ENCODE data around the gene SRP72. TPM values are rescaled to one million over a fixed set of nuclear protein-coding genes. Genes with fewer than 3 reads are reported as not detected.
"Not testable (repeated sequence)": the region's sequence is repeated elsewhere in the genome, so short reads cannot be mapped to it uniquely, and the experiment has no call there.

SRP72 gene
- polyA plus RNA-seq, 1 of the 3 experiments (the other 2 are of a cell fraction) = 47.6 TPM

GRCh38 chr4:56445699-56446098 lies 21.7 kb upstream of the SRP72 start (continued):
- TF ChIP-seq, protein P1, sequence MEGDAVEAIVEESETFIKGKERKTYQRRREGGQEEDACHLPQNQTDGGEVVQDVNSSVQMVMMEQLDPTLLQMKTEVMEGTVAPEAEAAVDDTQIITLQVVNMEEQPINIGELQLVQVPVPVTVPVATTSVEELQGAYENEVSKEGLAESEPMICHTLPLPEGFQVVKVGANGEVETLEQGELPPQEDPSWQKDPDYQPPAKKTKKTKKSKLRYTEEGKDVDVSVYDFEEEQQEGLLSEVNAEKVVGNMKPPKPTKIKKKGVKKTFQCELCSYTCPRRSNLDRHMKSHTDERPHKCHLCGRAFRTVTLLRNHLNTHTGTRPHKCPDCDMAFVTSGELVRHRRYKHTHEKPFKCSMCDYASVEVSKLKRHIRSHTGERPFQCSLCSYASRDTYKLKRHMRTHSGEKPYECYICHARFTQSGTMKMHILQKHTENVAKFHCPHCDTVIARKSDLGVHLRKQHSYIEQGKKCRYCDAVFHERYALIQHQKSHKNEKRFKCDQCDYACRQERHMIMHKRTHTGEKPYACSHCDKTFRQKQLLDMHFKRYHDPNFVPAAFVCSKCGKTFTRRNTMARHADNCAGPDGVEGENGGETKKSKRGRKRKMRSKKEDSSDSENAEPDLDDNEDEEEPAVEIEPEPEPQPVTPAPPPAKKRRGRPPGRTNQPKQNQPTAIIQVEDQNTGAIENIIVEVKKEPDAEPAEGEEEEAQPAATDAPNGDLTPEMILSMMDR (IDR thresholded peaks at IDR 0.05) = no peak
- TF ChIP-seq FOSL2 (IDR thresholded peaks at IDR 0.05; ENCODE audit: borderline replicate concordance, low read depth) = no peak
- TF ChIP-seq TAF1 (IDR thresholded peaks at IDR 0.05; ENCODE audit: borderline replicate concordance, low read depth, low read length) = no peak

DNA sequence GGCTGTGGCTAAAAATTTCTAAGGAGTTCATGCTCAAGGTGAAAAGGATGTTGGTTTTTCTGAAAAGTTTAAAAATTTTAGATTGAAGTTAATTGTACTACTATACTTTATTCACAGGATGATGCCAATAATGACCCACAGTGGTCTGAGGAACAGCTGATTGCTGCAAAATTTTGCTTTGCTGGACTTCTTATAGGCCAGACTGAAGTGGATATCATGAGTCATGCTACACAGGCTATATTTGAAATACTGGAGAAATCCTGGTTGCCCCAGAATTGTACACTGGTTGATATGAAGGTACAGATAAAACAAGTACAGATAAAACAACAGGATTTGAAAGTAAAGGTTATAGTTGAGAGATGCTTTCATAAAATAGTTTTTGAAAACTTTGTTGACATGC lies 19.1 kb upstream of the SRP72 start:
- POLR2A ChIA-PET = no interaction called here
- Histone ChIP-seq H3F3A (replicated peaks; ENCODE audit: insufficient read depth) (no peaks in the 10 kb centered on the region), H3K36me3 (replicated peaks in 1 of 2; ENCODE audit: control insufficient read depth in 1 of 2, insufficient read depth in 2 of 2, low read length in 1 of 2) (peaks cover 68 to 70% of the 10 kb centered on the region in 2 experiments), H3K27me3 (ENCODE audit: insufficient read depth) (no peaks in the 10 kb centered on the region), H3K9ac (no peak overlapping the region), H3K4me3 (ENCODE audit: low read depth in 2 of 2, low read length in 1 of 2) (no peak overlapping the region), H3K9me2 (no peaks in the 10 kb centered on the region), H2AFZ (ENCODE audit: low read depth) (no peak overlapping the region), H3K79me2 (ENCODE audit: insufficient read depth) (peaks cover 47% of the 10 kb centered on the region), H3K4me2 (no peak overlapping the region), H4K20me1 (ENCODE audit: insufficient read depth) (no peaks in the 10 kb centered on the region), H3K9me3 (no peaks in the 10 kb centered on the region), H3K27ac (ENCODE audit: low read depth in 2 of 2, low read length in 1 of 2) (no peak overlapping the region), H3K4me1 (ENCODE audit: control insufficient read depth in 1 of 2, insufficient read depth in 2 of 2, low read depth in 1 of 2, low read length in 1 of 2) (peaks cover 0 to 8% of the 10 kb centered on the region in 2 experiments; a peak in 2 of 4 replicates)
- DNase-seq = no peak
- CTCF ChIA-PET = no interaction called here
- no peak for TF ChIP-seq MAX (IDR thresholded peaks at IDR 0.05; ENCODE audit: low read depth)
- TF ChIP-seq RCOR1 (IDR thresholded peaks at IDR 0.05; ENCODE audit: low read length) = no peak
- no peak for TF ChIP-seq RXRA (IDR thresholded peaks at IDR 0.05; ENCODE audit: borderline replicate concordance, low read depth)
- TF ChIP-seq NRF1 (IDR thresholded peaks at IDR 0.05; ENCODE audit: low read depth, low read length) = no peak
- no peak for TF ChIP-seq RAD21 (IDR thresholded peaks at IDR 0.05; ENCODE audit: low read length)
- no peak for TF ChIP-seq FOSL2 (IDR thresholded peaks at IDR 0.05; ENCODE audit: borderline replicate concordance, low read depth)
- TF ChIP-seq NFIC (IDR thresholded peaks at IDR 0.05; ENCODE audit: borderline replicate concordance) = no peak
- TF ChIP-seq TEAD4 (IDR thresholded peaks at IDR 0.05; ENCODE audit: borderline replicate concordance, insufficient read depth) = no peak
- TF ChIP-seq, protein P2, sequence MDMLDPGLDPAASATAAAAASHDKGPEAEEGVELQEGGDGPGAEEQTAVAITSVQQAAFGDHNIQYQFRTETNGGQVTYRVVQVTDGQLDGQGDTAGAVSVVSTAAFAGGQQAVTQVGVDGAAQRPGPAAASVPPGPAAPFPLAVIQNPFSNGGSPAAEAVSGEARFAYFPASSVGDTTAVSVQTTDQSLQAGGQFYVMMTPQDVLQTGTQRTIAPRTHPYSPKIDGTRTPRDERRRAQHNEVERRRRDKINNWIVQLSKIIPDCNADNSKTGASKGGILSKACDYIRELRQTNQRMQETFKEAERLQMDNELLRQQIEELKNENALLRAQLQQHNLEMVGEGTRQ (IDR thresholded peaks at IDR 0.05; ENCODE audit: borderline replicate concordance, low read depth, low read length) = no peak
- TF ChIP-seq MEF2A (IDR thresholded peaks at IDR 0.05; ENCODE audit: borderline replicate concordance, low read depth) = no peak
- no peak for TF ChIP-seq JUND (IDR thresholded peaks at IDR 0.05)
- TF ChIP-seq SMC3 (IDR thresholded peaks at IDR 0.05; ENCODE audit: low read depth, low read length) = no peak
- TF ChIP-seq EP300 (IDR thresholded peaks at IDR 0.05; ENCODE audit: borderline replicate concordance in 1 of 2, low read depth in 1 of 2, low read length in 1 of 2) = no peak
- TF ChIP-seq RFX5 (IDR thresholded peaks at IDR 0.05; ENCODE audit: low read length) = no peak
- no peak for TF ChIP-seq GATA2 (CRISPR knock-in tag; IDR thresholded peaks at IDR 0.05)
- TF ChIP-seq, protein P3, sequence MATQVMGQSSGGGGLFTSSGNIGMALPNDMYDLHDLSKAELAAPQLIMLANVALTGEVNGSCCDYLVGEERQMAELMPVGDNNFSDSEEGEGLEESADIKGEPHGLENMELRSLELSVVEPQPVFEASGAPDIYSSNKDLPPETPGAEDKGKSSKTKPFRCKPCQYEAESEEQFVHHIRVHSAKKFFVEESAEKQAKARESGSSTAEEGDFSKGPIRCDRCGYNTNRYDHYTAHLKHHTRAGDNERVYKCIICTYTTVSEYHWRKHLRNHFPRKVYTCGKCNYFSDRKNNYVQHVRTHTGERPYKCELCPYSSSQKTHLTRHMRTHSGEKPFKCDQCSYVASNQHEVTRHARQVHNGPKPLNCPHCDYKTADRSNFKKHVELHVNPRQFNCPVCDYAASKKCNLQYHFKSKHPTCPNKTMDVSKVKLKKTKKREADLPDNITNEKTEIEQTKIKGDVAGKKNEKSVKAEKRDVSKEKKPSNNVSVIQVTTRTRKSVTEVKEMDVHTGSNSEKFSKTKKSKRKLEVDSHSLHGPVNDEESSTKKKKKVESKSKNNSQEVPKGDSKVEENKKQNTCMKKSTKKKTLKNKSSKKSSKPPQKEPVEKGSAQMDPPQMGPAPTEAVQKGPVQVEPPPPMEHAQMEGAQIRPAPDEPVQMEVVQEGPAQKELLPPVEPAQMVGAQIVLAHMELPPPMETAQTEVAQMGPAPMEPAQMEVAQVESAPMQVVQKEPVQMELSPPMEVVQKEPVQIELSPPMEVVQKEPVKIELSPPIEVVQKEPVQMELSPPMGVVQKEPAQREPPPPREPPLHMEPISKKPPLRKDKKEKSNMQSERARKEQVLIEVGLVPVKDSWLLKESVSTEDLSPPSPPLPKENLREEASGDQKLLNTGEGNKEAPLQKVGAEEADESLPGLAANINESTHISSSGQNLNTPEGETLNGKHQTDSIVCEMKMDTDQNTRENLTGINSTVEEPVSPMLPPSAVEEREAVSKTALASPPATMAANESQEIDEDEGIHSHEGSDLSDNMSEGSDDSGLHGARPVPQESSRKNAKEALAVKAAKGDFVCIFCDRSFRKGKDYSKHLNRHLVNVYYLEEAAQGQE (IDR thresholded peaks at IDR 0.05; ENCODE audit: low read depth, low read length) = no peak
- TF ChIP-seq USF1 (IDR thresholded peaks at IDR 0.05; ENCODE audit: borderline replicate concordance, low read depth) = no peak
- TF ChIP-seq POLR2AphosphoS5 (IDR thresholded peaks at IDR 0.05; ENCODE audit: low read depth, low read length) = no peak

- DNase-seq; H3K9ac ChIP-seq; H3K27me3 ChIP-seq (ENCODE audit: insufficient read depth); H3K4me1 ChIP-seq (ENCODE audit: control insufficient read depth in 1 of 2, insufficient read depth in 2 of 2, low read depth in 1 of 2, low read length in 1 of 2); H3K4me2 ChIP-seq; POLR2A ChIA-PET; CTCF ChIA-PET; H3K27ac ChIP-seq (ENCODE audit: low read depth in 2 of 2, low read length in 1 of 2); H3K9me2 ChIP-seq; H4K20me1 ChIP-seq (ENCODE audit: insufficient read depth); H3K9me3 ChIP-seq; H3F3A ChIP-seq (replicated peaks; ENCODE audit: insufficient read depth); H2AFZ ChIP-seq (ENCODE audit: low read depth); H3K4me3 ChIP-seq (ENCODE audit: low read depth in 2 of 2, low read length in 1 of 2): not testable (repeated sequence)
- H3K36me3 ChIP-seq (replicated peaks in 1 of 2; ENCODE audit: control insufficient read depth in 1 of 2, insufficient read depth in 2 of 2, low read length in 1 of 2) = peaks cover 64 to 72% of the 10 kb centered on the region in 2 experiments
- WGBS (ENCODE audit: low lambda C conversion rate) = 97% methylated on average over 4 of the region's 4 CpGs
- peaks cover 35% of the 10 kb centered on the region for H3K79me2 ChIP-seq (ENCODE audit: insufficient read depth)
These were observed 17.9 kb upstream of the SRP72 start for GRCh38 chr4:56449475-56449874.
